ENCODE data around the gene GTF2A1.
"Not testable (repeated sequence)": the region's sequence is repeated elsewhere in the genome, so short reads cannot be mapped to it uniquely, and the experiment has no call there.

GTF2A1 gene

DNA sequence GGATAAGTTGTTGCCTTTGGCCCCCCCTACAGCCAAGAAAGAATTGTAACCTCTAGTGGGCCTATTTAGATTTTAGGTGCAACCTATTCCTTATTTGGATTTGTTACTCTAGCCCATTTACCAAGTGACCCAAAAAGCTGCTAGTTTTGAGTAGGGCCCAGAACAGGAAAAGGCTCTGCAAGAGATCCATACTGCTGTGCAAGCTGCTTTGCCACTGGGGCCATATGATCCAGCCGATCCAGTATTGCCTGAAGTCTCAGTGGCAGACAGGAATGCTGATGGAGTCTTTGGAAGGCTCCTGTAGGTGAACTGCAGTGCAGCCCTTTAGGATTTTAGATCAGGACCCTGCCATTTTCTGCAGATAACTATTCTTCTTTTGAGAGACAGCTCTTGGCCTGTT lies 12.9 kb upstream of the GTF2A1 start:
- in situ Hi-C loops (cut with MboI; ENCODE audit: low sequenced_read_pairs), result no loop called here

DNA sequence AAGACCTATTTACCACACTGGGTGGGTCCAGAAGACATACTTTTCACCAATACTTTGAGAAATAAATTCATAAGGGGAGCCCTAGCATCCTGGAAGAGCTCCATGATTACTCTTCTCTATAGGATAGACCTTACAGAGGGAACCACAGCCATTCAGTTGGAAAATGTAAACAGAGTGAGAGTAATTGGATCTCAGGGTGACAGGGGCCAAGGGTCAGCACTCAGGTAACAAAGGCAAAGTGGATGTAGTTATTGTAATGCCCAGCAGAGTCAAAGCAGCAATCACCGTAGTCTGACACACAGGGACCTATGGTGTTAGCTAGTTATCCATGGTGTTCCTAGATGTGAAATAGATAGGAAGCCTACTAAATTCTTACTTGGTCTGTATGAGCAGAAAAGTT lies 10.8 kb upstream of the GTF2A1 start:
- in situ Hi-C loops (cut with MboI; ENCODE audit: low sequenced_read_pairs), result no loop called here

DNA sequence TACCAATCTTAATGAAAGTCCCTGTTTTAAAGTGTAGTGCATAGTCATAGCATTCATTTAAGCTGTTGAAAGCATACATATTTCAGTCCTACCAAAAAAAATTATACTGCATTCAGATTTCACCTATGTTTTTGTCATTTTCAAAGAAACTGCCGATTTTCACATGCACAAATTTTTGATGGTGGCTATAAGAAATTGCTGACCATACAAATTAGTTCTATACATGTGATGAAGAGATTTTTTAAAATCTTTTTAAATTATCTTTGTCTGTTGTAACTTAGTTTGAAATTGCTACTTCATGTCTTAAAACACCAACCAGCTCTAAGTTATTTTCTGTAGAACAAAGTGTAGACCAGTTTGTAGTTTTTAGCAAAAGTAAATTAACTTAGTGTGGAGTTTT lies 3.5 kb upstream of the GTF2A1 start:
- in situ Hi-C loops (cut with MboI; ENCODE audit: low sequenced_read_pairs), result no loop called here

DNA sequence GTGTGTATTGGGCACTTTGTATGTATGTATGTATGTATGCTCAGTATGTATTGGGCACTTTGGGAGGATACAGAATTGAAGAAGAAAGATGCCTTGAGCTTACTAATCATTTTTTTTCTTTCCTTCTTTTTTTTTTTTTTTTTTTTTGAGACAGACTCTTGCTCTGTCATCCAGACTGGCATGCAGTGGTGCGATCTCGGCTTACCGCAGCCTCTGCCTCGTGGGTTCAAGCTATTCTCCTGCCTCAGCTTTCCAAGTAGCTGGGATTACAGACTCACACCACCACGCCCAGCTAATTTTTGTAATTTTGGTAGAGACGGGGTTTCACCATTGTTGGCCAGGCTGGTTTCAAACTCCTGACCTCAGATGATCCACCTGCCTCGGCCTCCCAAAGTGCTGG lies 3.0 kb upstream of the GTF2A1 start:
- in situ Hi-C loops (cut with MboI; ENCODE audit: low sequenced_read_pairs), result not testable (repeated sequence)

DNA sequence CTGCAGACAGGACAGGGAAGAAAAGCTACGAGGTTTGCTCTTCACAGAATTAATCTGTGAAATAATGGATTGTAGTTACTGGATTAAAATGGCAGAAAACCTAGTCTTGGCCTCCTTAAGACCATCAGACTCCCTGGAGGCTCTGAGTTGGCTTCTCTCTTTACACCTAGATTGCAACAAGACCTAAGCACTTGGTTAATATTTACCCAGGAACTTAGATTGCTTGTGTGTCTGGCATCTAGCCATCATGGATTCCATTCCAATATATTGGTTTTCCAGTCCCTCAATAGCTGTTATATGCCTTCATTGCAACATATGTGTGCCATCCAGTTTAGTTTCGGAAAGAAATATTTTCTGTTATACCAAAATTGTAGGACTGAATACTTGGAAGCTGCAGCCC lies 1.9 kb upstream of the GTF2A1 start:
- in situ Hi-C loops (cut with MboI; ENCODE audit: low sequenced_read_pairs), result no loop called here

DNA sequence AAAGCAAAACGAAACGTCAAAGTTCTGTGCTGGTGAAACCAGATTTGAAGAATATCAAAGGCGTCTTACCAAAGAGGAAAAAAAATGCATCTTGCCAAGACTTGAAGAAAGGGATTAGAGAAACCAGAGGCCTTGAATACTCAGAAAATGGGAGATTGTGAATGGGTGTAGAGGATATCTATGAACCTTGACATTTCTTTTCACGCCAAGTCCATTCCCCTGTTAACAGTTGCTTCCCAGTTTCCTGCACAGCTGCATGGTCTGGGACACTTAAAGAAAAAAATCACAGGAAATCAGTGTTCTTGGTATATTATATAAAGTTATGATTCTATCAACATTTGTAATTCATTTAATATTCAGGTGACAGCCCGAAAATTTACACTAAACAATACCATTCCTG lies 1.4 kb upstream of the GTF2A1 start:
- in situ Hi-C loops (cut with MboI; ENCODE audit: low sequenced_read_pairs), result no loop called here

DNA sequence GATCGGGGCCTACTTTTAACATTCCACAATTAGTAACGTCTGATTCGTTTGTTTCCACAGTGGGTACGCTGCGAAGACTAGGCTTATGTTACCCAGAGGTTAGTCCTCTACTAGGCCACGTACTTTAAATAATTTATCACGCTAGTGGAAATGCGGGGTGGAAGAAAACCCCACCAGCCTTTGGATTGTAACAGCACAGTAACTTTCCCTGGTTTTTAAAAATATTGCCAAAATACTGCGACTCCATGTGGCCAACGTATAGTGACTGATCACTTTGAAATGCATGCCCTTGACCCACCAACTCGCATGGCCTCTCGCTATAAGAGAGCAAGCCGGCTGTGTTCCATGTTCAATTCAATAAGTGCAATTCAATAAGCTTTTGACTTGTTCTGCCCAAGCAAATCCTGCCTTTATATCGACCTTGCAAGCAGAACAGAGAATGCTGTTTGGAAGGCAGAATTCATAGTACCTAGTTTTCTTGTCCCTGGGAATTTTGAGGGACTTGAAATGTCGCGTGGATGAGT lies 882 bp upstream of the GTF2A1 start:
- in situ Hi-C loops (cut with MboI; ENCODE audit: low sequenced_read_pairs), result no loop called here

DNA sequence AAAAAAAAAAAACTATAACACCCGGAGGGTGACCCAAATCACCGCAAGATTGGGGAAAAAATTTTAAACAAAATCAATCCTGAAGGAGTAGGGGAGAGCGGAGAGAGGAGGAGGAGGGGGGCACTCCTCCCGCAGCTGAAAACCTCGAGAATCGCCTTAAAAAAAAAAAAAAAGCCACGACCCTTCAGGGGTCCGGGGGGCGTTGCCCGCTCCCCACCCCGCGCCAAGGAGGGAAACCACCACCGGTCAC lies 254 bp downstream of the GTF2A1 start:
- in situ Hi-C loops (cut with MboI; ENCODE audit: low sequenced_read_pairs), result no loop called here

DNA sequence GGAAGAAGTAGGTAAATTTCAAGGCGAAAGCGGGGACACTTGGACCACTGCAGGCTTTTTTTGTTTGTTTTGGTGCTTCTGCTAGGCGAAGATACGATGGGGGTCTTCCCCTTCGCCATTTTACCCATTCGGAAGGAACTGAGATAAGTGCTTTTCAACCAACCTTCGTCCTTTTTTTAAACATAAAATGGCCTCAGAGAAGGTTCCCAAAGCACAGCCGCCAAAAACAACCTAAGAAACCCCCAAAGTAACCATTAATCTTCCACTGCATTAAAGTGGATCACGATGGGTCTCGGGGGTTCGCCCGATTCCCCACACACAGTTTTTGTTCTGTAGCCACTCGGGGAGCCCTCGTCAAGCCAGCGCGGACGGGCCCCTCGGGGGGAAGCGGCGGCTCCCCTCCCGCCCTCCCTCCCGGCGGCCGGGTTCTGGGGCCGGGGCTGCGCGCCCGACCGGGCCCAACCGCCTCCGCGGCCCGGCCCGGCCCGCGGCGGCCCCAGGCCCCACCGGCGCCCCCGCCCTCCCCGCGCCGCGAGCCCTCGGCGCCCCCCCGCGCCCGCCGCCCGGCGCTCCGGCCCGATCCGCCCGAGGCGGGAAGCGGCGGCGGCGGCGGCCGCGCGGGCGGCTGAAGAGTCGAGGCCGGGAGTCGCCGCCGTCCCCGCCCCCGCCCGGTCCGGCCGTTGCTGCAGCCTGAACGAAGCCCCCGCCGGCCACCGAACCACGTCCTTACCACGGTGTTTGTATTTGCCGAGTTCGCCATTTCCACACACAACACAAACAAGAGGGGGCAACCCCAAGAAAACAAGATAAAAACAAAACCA lies 790 bp downstream of the GTF2A1 start:
- in situ Hi-C loops (cut with MboI; ENCODE audit: low sequenced_read_pairs), result no loop called here

DNA sequence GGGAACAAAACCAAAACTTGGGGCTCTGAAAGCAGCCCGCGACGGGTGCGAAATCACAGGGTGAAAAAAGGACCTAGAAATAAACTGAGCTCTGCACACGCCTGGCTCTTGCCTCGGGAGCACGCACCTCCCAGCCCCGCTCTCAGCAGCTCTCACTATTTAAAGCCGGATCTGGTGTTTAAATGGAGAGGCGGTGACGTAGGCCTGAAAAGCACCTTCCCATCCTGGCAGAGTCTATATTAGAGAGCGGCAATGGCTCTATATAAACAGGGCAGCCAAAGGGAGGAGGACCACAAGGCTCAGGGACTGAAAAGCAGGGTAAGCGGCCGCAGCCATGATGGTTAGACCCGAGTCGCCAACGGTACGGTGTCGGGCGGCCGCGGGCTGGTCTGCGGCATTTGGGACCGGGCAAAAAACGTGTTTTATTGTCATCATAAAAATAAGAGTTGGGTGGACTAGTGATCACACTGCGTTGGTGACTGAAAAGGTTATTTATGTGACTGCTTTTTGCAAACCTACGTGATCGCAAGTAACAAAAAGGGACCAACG lies 1.5 kb downstream of the GTF2A1 start:
- in situ Hi-C loops (cut with MboI; ENCODE audit: low sequenced_read_pairs), result no loop called here

DNA sequence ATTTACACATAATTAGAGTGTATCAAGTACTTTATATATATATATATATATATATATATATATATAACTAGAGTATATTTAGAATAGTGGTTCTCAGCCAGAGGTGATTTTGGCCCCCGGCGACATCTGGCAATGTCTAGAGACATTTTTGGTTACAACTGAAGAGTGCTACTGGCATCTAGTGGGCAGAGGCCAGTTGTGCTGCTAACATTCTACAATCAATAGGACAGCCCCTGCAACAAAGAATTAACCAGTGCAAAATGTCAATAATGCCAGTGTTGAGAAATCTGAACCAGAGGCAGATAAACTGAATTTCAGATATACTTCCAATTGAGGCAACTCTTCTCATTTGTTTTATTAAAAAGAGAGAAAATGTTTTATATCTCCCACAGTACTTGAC lies 8.9 kb downstream of the GTF2A1 start:
- in situ Hi-C loops (cut with MboI; ENCODE audit: low sequenced_read_pairs), result no loop called here

DNA sequence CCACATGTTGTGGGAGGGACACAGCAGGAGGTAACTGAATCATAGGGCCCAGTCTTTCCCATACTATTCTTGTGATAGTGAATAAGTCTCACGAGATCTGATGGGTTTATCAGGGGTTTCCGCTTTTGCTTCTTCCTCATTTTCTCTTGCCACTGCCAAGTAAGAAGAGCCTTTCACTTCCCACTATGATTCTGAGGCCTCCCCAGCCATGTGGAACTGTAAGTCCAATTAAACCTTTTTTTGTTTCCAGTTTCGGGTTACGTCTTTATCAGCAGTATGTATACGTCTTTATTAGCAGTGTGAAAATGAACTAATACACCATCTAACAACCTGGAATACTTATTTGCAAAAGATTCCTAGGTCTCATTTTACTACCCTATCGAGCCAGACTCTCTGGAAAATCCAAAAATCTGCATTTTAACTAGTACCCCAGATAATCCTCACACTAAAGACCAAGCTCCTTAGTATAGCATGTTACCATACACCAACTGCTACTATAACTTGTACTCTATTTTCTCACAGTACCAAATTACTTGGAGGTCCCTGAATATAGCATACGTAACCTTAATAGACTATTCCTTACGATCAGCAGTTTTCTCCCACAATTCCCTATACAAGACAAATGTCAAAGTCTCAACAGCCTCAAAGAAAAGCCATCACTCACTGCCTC lies 11.5 kb downstream of the GTF2A1 start:
- in situ Hi-C loops (cut with MboI; ENCODE audit: low sequenced_read_pairs), result no loop called here

DNA sequence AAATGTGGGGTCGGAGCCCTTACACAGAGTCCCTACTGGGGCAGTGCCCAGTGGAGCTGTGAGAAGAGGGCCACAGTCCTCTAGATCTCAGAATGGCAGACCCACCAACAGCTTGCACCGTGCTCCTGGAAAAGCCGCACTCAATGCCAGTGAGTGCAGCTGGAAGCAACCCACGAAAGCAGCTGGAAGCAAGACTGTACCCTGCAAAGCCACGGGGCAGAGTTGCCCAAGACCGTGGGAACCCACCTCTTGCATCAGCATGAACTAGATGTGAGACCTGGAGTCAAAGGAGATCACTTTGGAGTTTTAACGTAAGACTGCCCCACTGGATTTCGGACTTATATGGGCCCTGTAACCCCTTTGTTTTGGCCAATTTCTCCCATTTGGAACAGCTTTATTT lies 12.3 kb downstream of the GTF2A1 start:
- in situ Hi-C loops (cut with MboI; ENCODE audit: low sequenced_read_pairs), result no loop called here

DNA sequence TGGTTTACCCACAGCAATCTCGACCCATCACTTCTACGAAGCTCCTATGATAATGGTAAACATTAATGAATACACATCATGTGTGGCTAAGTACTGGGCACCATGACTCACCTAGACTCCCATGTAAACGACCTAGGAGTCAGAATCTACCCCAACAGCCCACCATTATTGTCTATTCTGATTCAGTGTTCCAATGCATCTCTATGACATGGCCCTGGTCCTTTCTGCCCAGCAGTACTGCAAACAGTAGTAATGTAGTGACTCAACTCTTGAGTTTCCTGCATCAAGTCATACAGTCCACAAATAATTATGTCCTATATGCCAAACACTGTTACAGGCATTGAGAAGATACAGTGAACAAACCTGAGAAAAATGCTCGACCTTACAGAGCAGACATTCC lies 14.6 kb downstream of the GTF2A1 start:
- in situ Hi-C loops (cut with MboI; ENCODE audit: low sequenced_read_pairs), result no loop called here

DNA sequence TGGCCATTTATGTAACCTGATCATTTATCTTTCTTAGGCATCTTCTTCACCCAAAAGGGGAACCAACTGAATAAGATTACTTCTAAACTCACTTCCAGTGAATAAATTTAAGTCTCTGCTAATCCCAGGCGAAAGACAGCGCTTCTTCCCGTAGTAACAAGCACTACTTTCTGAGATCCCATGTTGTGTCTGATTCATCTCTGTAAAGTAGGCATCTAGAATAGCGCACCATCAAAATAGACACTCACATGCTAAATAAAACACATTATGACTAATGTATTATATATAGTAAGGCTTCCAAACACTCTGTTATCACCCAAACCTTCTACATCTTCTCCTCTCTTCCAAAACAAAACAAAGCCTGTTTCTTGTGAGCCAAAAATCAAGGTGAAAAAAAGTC lies 15.1 kb downstream of the GTF2A1 start:
- in situ Hi-C loops (cut with MboI; ENCODE audit: low sequenced_read_pairs), result no loop called here

DNA sequence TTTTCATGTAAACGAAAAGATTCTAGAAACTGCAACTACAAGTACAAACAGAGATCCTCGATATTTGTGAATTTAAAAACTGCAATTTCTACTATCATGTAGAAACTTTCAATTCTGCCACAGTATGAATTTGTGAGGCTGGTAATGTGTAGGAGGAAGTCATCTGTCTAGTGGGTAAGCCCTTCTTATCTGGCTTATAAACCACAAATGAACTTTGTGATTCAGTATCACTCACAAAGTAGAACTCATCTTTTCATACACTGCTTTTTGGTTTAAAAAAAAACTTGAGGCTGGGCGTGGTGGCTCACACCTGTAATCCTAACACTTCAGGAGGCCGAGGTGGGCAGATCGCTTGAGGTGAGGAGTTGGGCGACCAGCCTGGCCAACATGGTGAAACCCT lies 20.7 kb downstream of the GTF2A1 start:
- in situ Hi-C loops (cut with MboI; ENCODE audit: low sequenced_read_pairs), result no loop called here

DNA sequence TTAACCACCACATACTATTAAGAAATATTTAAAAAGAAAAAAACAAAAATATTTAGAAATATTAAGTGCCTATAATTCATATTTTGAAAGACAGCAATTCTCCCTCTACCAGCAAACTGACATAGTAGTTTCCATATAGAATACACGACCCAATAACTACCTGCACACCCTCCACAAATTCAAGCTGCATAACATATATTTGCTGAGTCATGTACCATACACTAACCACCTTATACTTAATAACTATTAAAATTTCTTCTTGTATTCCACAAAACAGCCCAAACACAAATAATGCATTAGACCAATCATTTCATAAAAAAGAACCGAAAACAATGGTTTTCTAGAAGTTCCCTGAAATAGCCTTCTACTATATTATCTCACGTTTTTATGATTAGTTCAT lies 21.7 kb downstream of the GTF2A1 start:
- in situ Hi-C loops (cut with MboI; ENCODE audit: low sequenced_read_pairs), result no loop called here

DNA sequence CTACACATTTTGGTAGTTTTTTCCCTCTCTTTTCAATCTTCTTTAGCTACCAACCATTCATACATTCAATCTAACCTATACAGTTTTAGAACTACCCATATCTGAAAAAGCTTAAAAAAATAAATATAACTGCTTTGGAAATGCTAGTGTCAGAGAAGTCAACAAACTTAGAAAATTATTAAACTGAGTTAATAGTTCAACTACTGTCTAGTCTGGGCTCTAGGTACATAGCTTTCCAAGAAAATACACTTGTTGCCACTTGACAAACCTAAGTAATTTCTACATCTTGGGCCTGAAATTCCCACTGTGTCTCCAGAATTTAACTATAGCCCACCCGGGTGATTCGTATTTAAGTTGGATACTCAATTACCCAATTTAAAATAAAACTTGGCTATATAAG lies 22.1 kb downstream of the GTF2A1 start:
- in situ Hi-C loops (cut with MboI; ENCODE audit: low sequenced_read_pairs), result no loop called here

DNA sequence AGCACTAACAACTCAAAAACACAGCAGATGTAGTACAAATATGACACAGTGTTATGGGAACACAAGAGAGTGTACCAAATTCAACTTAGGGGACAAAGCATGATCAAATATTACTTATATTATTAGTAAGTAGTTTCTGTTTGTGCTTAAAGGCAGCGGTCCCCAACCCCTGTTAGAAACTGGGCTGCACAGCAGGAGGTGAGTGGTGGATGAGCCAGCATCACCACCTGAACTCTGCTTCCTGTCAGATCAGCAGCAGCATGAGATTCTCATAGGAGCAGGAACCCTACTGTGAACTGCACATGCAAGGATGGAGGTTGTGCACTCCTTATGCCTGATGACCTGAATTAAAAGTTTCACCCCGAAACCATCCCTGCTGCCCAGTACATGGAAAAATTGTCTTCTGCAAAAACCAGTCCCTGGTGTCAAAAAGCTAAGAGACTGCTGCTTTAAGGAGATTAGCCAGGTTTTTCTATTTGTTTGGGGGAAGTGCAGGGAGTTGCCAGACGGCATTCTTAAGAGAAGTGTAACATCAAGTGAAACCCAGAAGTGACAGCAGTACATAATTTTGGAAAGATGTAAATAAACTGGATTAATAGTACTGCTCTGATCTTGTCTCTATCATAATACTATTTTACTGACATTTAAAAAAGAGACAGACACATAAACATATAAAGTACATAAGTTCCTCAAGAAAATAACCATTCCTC lies 26.7 kb downstream of the GTF2A1 start:
- in situ Hi-C loops (cut with MboI; ENCODE audit: low sequenced_read_pairs), result no loop called here

DNA sequence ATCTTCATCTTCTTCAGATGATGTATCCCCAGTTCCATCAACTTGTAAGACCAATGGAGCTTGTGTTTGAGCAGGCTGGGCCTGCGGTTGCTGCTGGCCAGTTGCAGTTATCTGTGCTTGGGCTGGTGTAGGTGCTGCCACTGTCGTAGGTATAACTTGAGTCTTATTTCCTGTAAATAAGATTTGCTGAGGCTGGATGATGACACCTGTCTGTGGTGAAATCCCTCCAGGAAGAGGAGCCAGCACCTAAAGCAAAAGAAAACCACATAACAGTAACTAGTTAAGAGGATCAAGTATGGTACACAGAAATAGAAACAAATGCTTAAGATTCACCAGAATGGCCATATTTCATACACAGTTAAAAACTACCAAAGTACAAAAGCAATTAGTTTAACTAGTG lies 28.2 kb downstream of the GTF2A1 start:
- in situ Hi-C loops (cut with MboI; ENCODE audit: low sequenced_read_pairs), result no loop called here

DNA sequence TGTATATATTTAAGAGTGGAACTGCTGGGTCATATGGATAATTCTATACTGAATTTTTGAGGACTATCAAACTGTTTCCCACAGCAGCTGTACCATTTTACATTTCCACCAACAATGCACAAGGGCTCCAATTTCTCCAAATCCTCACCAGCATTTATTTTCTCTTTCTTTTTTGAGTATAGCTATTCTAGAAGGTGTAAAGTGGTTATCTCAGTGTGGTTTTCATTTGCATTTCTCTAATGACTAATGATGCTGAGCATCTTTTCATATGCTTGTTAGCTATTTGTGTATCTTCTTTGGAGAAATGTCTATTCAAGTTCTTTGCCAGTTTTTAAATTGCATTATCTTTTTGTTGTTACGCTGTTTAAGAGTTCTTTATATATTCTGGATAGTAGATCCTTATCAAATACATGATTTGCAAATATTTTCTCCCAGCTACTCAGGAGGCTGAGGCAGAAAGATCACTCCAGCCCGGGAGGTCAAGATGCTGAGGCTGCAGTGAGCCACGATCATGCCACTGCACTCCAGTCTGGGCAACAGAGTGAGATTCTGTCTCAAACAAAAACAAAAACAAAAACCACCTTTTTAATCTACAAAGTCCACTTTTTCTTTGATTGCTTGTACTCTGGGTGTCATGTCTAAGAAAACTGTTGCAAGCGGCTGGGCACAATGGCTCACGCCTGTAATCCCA lies 32.8 kb downstream of the GTF2A1 start:
- in situ Hi-C loops (cut with MboI; ENCODE audit: low sequenced_read_pairs), result no loop called here
